ENCODE data around the gene CD53.
"Not testable (repeated sequence)": the region's sequence is repeated elsewhere in the genome, so short reads cannot be mapped to it uniquely, and the experiment has no call there.

CD53 gene

GRCh38 chr1:110916669-110917306, 43.8 kb downstream of the CD53 start:
- no peak for DNase-seq

GRCh38 chr1:110918016-110918415, 45.1 kb downstream of the CD53 start:
- no peak for DNase-seq

GRCh38 chr1:110921953-110922352, 49.0 kb downstream of the CD53 start:
- DNase-seq = no peak

GRCh38 chr1:110927484-110928075, 54.6 kb downstream of the CD53 start:
- no peak for DNase-seq

DNA sequence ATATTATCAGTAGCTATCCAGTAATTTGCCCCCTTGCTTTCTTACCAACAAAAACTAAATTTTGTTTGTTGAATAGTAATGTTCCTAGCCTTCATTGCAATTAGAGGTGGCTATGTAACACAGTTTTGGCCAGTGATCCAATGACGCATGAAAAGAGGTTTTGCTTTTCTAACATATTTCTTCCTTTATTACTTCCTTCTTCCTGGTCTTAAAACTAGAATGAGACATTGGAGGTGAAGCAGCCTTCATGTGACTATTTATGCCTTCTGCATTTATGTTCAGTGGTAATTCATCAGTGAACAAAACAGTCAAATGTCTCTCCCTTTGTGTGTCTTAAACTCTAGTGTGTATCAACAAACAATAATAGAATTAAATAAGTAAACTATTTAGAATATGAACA, 55.2 kb downstream of the CD53 start:
- no peak for DNase-seq

GRCh38 chr1:110928904-110929303, 56.0 kb downstream of the CD53 start:
- DNase-seq = no peak

DNA sequence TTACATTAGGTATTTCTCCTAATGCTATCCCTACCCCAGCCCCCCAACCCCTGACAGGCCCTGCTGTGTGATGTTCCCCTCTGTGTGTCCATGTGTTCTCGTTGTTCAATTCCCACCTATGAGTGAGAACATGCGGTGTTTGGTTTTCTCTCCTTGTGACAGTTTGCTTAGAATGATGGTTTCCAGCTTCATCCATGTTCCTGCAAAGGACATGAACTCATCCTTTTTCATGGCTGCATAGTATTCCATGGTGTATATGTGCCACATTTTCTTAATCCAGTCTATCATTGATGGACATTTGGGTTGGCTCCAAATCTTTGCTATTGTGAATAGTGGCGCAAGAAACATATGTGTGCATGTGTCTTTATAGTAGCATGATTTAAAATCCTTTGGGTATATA, 58.1 kb downstream of the CD53 start:
- not testable (repeated sequence) for DNase-seq

GRCh38 chr1:110936567-110936966, 63.6 kb downstream of the CD53 start:
- DNase-seq = no peak

GRCh38 chr1:110944806-110945205, 71.9 kb downstream of the CD53 start:
- no peak for DNase-seq

- no peak for DNase-seq
Observed at GRCh38 chr1:110945626-110946025, 72.7 kb downstream of the CD53 start.

- DNase-seq = no peak
Observed at GRCh38 chr1:110948038-110948810, 75.3 kb downstream of the CD53 start.
